Activated CD8-positive, alpha-beta memory T cell treated with anti-CD3 and anti-CD28 coated beads, Interleukin-2, amount 50 U/mL, for 1 hour (primary cell): ENCODE results near the gene IP6K3.

ENCODE experiments used
- DNase-seq: peaks from one replicate; pipeline ENCODE4 v3.0.0-alpha.2; 2020; ENCODE audit errors: extremely low read depth

IP6K3 gene

GRCh38 chr6:33705268-33705885 lies 41.3 kb downstream of the IP6K3 start:
- DNase-seq: no peak

GRCh38 chr6:33704215-33705066 lies 42.3 kb downstream of the IP6K3 start:
- DNase-seq: no peak

GRCh38 chr6:33702345-33702977 lies 44.2 kb downstream of the IP6K3 start:
- no peak for DNase-seq

GRCh38 chr6:33700391-33701050 lies 46.2 kb downstream of the IP6K3 start:
- DNase-seq: peak; percentile 34

- DNase-seq: no peak
These were observed 47.0 kb downstream of the IP6K3 start for GRCh38 chr6:33699739-33700138.

GRCh38 chr6:33699131-33699530 lies 47.6 kb downstream of the IP6K3 start:
- no peak for DNase-seq

GRCh38 chr6:33698494-33698893 lies 48.2 kb downstream of the IP6K3 start:
- DNase-seq: no peak

GRCh38 chr6:33697845-33698244 lies 48.9 kb downstream of the IP6K3 start:
- no peak for DNase-seq

- DNase-seq: no peak
These were observed 49.9 kb downstream of the IP6K3 start for GRCh38 chr6:33696548-33697518.

- no peak for DNase-seq
These were observed 50.6 kb downstream of the IP6K3 start for GRCh38 chr6:33696076-33696475.

GRCh38 chr6:33695451-33695887 lies 51.2 kb downstream of the IP6K3 start:
- DNase-seq: no peak

- no peak for DNase-seq
These were observed 51.7 kb downstream of the IP6K3 start for GRCh38 chr6:33694977-33695376.

- DNase-seq: peak; percentile 42
These were observed 52.2 kb downstream of the IP6K3 start for GRCh38 chr6:33694401-33694931.

- no peak for DNase-seq
These were observed 53.3 kb downstream of the IP6K3 start for GRCh38 chr6:33693186-33694105.

GRCh38 chr6:33692760-33693158 lies 53.9 kb downstream of the IP6K3 start:
- peak; percentile 49 for DNase-seq

- no peak for DNase-seq
These were observed 54.5 kb downstream of the IP6K3 start for GRCh38 chr6:33692078-33692759.

- no peak for DNase-seq
These were observed 55.1 kb downstream of the IP6K3 start for GRCh38 chr6:33691456-33692077.

GRCh38 chr6:33690766-33691165 lies 55.9 kb downstream of the IP6K3 start:
- no peak for DNase-seq

GRCh38 chr6:33689879-33690278 lies 56.8 kb downstream of the IP6K3 start:
- DNase-seq: no peak
